Neuron (in vitro differentiated cells): ENCODE data around the gene GTF2IRD1.
"Not testable (repeated sequence)": the region's sequence is repeated elsewhere in the genome, so short reads cannot be mapped to it uniquely, and the experiment has no call there.

ENCODE experiments used
- H2AFZ ChIP-seq: one replicate; pipeline ENCODE4 v1.6.1; 2013; ENCODE audit warnings: low read depth, mild to moderate bottlenecking, inconsistent platforms, low read length, moderate library complexity
- H3K27me3 ChIP-seq: one replicate; pipeline ENCODE4 v1.6.1; 2013; ENCODE audit warnings: low read length; ENCODE audit not compliant: insufficient read depth
- H3K36me3 ChIP-seq: one replicate; pipeline ENCODE4 v1.6.1; 2013; ENCODE audit warnings: low read length; ENCODE audit not compliant: insufficient read depth
- H3K4me1 ChIP-seq: one replicate; pipeline ENCODE4 v1.6.1; 2013; ENCODE audit warnings: low read length; ENCODE audit not compliant: insufficient read depth
- H3K4me3 ChIP-seq: 2 replicates; pipeline ENCODE4 v1.5.1; 2013; ENCODE audit warnings: mild to moderate bottlenecking, low read length, moderate library complexity
- H3K9me3 ChIP-seq: one replicate; pipeline ENCODE4 v1.6.1; 2013; ENCODE audit warnings: low read length

The GTF2IRD1 gene

DNA sequence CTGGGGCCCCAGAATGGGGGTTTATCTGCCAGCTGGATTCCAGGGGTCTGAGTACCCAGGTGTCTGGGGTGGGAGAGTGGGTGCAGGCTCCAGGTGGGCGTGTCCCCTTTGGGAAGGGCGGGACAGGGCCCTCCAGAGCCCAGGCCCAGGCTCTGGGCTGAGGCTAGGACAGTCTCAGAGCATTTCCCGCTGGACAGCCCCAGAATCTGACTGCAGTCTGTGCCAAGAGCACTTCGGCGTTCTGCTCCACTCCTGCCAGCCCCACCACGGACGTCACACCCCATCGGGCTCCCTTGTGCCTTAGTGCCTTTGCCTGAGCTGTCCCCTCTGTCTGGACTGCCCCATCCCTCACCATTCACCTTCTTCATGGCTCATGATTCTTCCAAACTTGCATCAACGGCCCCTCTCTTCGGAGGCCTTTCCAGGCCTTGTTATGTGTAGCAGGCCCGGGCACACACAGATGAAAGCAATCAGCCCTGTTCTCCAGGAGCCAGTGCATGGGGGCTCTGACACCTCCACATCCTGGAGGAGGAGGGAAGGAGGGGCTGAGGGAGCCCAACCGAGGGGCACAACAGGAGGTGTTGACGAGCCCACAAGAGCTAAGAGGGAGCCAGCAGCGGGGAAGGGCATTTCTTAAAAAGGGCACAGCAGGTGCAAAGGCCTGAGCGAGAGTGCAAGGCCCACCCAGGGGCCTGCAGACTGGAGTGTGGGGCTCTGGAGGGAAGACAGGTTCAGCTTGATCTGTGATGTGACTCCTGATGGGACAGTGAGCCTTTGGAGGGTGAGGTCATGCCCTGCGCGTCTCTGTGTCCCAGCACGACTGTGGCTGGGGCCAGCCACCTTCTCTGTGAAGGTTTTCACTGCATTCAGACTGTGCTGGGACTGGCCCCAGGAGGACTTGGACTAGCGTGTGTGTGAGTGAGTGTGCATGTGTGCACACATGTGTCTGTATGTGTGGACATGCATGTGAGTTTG, 41.7 kb downstream of the GTF2IRD1 start:
- peaks cover 11% of the 10 kb centered on the region for H3K4me1 ChIP-seq
- H3K27me3 ChIP-seq = no peaks in the 10 kb centered on the region
- no peaks in the 10 kb centered on the region for H3K36me3 ChIP-seq
- no peak overlapping the region for H3K4me3 ChIP-seq
- no peaks in the 10 kb centered on the region for H3K9me3 ChIP-seq
- no peak overlapping the region for H2AFZ ChIP-seq

DNA sequence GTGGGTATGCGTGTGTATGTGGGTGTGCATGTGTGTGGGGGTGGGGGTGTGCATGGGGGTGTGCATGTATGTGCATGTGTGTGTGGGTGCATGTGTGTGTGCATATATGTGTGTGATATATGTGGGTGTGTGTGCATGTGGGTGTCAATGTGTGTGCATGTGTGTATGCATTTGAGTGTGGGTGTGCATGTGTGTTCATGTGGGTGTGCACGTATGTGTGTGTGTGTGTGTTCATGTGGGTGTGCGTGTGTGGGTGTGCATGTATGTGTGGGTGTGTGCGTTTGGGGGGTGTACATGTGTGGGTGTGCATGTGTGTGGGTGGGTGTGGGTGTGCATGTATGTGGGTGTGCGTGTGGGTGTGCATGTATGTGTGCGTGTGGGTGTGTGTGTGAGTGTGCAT, 42.6 kb downstream of the GTF2IRD1 start:
- Histone ChIP-seq H3K27me3 (no peaks in the 10 kb centered on the region), H3K4me3 (no peak overlapping the region), H3K9me3 (no peaks in the 10 kb centered on the region)

DNA sequence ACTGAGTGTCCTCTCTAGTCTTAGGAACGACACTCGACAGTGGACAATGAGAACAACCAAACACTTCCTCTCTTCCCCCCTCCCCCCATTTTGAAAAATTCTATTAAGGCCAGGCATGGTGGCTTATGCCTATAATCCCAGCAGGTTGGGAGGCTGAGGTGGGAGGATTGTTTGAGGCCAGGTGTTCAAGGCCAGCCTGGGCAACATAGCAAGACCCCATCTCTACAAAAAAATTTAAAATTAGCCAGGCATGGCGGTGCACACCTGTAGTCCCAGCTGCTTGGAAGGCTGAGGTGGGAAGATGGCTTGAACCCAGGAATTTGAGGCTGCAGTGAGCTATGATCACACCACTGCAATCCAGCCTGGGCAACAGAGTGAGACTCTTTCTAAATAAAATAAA, 43.1 kb downstream of the GTF2IRD1 start:
- not testable (repeated sequence) for H3K36me3 ChIP-seq, H2AFZ ChIP-seq, H3K9me3 ChIP-seq, H3K4me3 ChIP-seq, H3K27me3 ChIP-seq, H3K4me1 ChIP-seq

More for the DNA sequence above, 42.6 kb downstream of the GTF2IRD1 start:
- Histone ChIP-seq H3K4me1 (peaks cover 7% of the 10 kb centered on the region), H3K36me3 (no peaks in the 10 kb centered on the region), H2AFZ (no peak overlapping the region)

DNA sequence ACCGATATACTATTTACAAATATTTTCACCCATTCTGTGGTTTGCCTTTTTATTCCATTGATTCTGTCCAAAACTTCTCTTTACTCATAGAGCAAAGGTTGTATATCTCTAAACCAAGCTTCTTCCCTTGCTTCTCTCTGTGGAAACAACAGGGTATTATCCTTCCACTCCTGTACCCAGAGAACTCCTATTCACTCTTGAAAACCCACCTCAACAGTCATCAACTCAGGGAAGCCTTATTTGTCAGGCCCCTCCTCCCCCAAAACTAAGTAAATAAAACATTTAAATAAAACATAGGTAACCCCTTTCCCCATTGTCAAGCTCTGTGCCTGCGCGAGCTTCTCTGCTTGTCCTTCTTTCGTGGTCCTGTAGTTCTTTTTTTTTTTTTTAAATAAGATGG, 44.6 kb downstream of the GTF2IRD1 start:
- H3K27me3 ChIP-seq = no peaks in the 10 kb centered on the region
- no peak overlapping the region for H2AFZ ChIP-seq
- no peak overlapping the region for H3K4me3 ChIP-seq
- H3K4me1 ChIP-seq = peaks cover 7% of the 10 kb centered on the region
- no peaks in the 10 kb centered on the region for H3K9me3 ChIP-seq
- H3K36me3 ChIP-seq = no peaks in the 10 kb centered on the region

DNA sequence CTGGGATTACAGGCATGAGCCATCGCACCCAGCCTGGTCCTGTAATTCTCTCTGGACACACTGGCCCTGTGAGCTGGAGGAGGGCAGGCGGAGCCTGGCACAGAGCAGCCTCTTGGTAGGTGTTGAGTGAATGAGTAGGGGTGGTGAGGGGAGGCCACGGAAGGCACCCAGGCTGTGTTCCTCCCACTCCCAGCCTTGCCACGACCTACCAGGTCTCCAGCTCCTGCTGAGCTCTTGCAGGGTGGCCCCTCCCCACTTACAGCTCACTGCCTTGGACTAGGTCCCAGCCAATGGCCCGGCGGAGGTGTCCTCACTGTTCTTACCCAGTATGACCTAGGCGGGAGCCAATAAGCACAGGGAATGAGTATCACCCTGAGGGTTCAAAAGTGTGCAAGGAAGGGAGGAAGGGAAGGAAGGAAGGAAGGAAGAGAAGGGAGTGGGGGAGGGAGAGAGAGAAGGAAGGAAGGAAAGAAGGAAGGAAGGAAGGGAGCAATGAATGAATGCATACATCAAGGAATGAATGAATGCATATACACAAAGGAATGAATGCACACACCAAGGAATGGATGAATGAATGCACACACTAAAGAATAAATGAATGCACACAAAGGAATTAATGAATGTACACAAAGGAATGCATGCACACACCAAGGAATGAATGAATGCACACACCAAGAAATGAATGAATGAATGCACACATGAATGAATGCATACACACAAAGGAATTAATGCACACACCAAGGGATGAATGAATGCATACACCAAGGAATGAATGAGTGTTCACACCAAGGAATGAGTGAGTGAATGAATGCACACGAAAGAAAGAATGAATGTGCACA, 45.5 kb downstream of the GTF2IRD1 start:
- no peaks in the 10 kb centered on the region for H3K36me3 ChIP-seq
- peaks cover 7% of the 10 kb centered on the region for H3K4me1 ChIP-seq
- H3K4me3 ChIP-seq = no peak overlapping the region
- no peaks in the 10 kb centered on the region for H3K27me3 ChIP-seq
- no peaks in the 10 kb centered on the region for H3K9me3 ChIP-seq
- no peak overlapping the region for H2AFZ ChIP-seq

DNA sequence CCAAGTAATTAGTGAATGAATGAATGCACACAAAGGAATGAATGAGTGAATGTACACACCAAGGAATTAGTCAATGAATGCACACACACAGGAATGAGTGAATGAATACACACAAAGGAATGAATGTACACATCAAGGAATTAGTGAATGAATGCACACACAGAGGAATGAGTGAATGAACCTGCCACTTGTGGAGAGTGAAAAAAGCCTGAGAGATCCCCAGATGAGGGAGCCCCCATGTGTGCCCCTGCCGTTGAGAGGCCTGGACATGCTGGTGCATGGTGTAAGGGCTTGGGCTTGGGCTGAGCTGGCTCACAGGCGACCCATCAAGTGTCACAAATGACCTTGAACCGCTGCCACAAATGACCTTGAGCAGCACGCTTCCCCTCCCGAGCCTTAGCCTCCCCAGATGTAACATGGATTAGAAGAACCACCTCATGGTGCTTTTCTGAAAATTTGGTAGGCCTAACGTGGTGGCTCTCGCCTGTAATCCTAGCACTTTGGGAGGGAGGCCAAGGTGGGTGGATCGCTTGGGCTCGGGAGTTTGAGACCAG, 46.2 kb downstream of the GTF2IRD1 start:
- Histone ChIP-seq H2AFZ (no peak overlapping the region), H3K9me3 (no peaks in the 10 kb centered on the region), H3K36me3 (no peaks in the 10 kb centered on the region), H3K4me1 (peaks cover 7% of the 10 kb centered on the region), H3K4me3 (no peak overlapping the region), H3K27me3 (no peaks in the 10 kb centered on the region)

DNA sequence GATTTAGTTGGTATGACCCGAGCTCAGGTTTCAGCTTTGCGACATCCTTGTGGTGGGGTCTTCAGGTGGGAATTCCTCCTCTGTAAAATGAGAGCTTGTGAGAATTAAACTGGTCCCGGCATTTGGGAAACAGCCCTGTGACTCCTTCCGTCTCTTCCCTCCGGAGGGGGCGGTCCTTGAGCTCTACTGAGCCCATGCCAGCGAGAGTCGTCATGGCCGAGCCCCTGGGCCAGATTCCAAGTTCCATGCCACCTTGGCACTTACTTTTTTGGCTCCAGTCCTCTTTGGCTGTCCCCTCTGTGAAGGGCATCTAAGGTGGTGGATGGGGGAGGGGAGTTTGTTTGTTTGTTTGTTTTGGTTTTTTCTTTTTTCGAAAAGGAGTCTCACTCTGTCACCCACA, 47.6 kb downstream of the GTF2IRD1 start:
- H3K4me3 ChIP-seq = no peak overlapping the region
- H3K27me3 ChIP-seq = no peaks in the 10 kb centered on the region
- no peak overlapping the region for H2AFZ ChIP-seq
- H3K36me3 ChIP-seq = no peaks in the 10 kb centered on the region
- H3K4me1 ChIP-seq = no peaks in the 10 kb centered on the region
- no peaks in the 10 kb centered on the region for H3K9me3 ChIP-seq

DNA sequence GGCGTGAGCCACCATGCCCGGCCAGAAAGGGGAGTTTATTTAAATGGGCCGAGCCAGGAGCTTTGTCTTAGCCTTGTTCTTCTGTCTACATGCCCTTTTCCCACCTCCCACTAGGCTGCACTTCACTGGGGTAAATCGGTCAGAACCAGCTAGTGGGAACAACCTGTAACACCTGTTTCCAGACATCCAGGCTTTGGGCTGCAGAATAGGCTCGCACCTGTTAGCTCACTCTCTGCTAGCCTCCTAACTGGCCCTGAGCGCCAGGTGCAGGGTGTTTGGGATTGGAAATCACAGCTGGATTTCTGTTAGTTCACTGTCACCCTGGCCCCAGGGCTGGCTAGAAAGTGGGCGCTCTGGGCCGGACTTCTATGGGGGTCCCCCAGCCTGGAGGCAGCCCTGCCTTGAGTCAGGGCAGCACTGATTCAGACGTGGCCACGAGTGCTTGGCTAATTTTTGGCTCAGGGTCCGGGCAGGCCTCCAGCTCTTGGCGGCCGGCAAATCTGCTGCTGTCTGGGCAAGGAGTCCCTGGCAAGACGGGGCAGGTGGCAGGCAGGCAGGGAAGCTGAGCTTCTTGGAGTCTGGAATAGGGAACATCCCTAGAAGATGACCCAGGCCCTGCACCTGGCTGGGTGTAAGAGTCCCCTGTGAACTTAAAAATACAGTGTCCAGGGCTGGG, 48.6 kb downstream of the GTF2IRD1 start:
- no peak overlapping the region for H2AFZ ChIP-seq
- H3K9me3 ChIP-seq = no peaks in the 10 kb centered on the region
- no peak overlapping the region for H3K4me3 ChIP-seq
- no peaks in the 10 kb centered on the region for H3K27me3 ChIP-seq
- H3K36me3 ChIP-seq = no peaks in the 10 kb centered on the region
- no peaks in the 10 kb centered on the region for H3K4me1 ChIP-seq

DNA sequence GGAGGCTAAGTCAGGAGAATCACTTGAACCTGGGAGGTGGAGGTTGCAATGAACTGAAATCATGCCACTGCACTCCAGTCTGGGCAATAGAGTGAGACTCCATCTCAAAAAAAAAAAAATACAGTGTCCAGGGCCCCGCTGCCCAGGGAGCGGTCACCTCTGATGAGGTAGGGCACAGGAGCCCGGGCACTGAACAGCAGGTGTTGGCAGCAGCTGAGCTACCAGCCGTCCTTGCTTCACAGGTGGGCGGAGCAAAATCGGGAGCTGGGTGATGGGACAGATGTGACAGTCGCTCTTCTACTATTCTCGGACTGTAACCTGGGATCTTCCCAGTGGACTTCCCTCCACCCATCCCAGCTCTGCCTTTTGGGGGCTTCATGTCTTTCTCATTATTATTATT, 49.4 kb downstream of the GTF2IRD1 start:
- H3K36me3 ChIP-seq = peaks cover 1% of the 10 kb centered on the region
- no peak overlapping the region for H3K4me3 ChIP-seq
- no peaks in the 10 kb centered on the region for H3K4me1 ChIP-seq
- no peaks in the 10 kb centered on the region for H3K27me3 ChIP-seq
- H3K9me3 ChIP-seq = no peaks in the 10 kb centered on the region
- H2AFZ ChIP-seq = no peak overlapping the region

DNA sequence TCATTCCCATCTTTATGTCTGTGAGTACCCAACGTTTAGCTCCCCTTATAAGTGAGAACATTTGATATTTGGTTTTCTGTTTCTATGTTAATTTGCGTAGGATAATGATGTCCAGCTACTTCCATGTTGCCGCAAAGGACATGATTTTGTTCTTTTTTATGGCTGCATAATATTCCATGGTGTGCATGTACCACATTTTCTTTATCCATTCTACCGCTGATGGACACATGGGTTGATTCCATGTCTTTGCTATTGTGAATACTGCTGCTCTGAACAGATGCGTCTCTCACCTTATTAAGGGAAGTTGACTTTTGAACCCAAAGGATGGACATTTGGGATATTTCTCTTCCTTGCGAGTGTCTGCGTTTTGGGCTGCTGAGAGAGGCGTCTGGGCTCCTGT, 50.2 kb downstream of the GTF2IRD1 start:
- no peaks in the 10 kb centered on the region for H3K27me3 ChIP-seq
- H3K9me3 ChIP-seq = no peaks in the 10 kb centered on the region
- no peak overlapping the region for H3K4me3 ChIP-seq
- H3K4me1 ChIP-seq = no peaks in the 10 kb centered on the region
- peaks cover 3% of the 10 kb centered on the region for H3K36me3 ChIP-seq
- H2AFZ ChIP-seq = no peak overlapping the region

DNA sequence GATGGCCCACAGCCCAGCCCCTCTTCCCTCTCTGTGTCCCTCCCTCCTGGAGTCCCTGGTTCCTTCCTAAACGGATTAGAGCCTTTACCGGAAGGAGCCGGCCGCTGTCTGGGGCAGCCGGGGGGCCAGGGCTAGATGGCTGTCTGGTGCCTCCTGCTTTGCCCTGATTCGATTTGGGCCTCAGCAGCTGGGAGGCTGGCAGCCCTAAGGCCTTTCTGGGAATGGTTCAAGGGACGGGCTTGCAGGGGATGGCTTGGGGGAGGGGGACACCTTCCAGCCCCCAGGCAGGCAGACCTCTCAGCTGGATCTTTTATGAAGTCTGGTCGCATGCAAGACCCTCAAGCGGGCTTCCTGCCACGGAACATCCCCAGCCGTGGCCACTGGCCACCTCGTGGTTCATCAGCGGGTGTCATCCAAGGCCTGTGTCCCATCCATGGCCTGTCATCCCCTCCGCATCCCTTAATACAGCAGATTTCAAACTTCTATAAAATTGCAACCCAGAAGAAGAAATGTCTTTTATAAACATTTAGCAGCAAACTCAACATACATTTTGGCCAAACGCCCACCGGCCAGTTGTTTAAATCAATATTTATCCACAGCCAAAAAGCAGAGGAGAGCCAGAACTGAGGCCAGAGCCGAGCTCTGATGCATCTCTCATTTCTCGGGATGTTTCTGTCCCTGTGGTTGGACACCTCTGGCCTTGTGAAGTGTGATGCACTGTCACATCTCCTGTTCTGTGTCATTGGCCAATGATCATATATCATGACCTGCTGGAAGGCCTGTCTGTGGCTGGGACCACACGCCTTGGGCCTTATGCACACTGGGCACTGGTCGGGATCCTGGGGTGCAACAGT, 52.0 kb downstream of the GTF2IRD1 start:
- H3K36me3 ChIP-seq = peaks cover 3% of the 10 kb centered on the region
- H3K9me3 ChIP-seq = no peaks in the 10 kb centered on the region
- no peak overlapping the region for H2AFZ ChIP-seq
- H3K27me3 ChIP-seq = no peaks in the 10 kb centered on the region
- no peaks in the 10 kb centered on the region for H3K4me1 ChIP-seq
- H3K4me3 ChIP-seq = no peak overlapping the region

DNA sequence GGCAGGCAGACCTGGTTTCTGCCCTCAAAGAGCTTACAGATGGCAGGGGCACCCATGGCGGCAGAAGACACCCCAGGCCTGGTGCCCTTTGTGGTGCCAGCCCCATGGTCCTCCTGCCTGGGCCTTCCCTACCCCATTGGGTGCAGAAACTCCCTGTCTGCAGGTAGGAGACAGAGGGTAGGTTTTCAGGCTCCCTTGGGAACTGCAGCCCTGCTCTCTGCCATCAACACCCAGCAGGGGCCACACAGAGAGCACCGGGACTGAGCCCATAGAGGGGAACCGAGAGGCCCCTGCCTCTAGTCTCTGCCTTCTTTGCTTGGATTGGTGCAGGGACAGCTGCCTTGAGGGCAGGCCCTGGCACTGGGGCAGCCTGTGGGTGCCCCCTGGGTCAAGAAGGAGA, 52.6 kb downstream of the GTF2IRD1 start:
- H3K4me3 ChIP-seq = no peak overlapping the region
- no peaks in the 10 kb centered on the region for H3K27me3 ChIP-seq
- H3K9me3 ChIP-seq = no peaks in the 10 kb centered on the region
- peaks cover 5% of the 10 kb centered on the region for H3K36me3 ChIP-seq
- no peaks in the 10 kb centered on the region for H3K4me1 ChIP-seq
- no peak overlapping the region for H2AFZ ChIP-seq
